Measurements from ENCODE around the gene S100A11.

S100A11 gene

GRCh38 chr1:152000964-152001630, 35.7 kb downstream of the S100A11 start:
- no peak for DNase-seq (ENCODE audit: insufficient read length, low spot score)
- TF ChIP-seq PAX5 (IDR thresholded peaks at IDR 0.05; ENCODE audit: insufficient read depth, low read length, severe bottlenecking) (no peak), POU2F2 (IDR thresholded peaks at IDR 0.05; ENCODE audit: low read depth, low read length) (no peak), POLR2A (IDR thresholded peaks at IDR 0.05; ENCODE audit: low read depth, low read length) (no peak), TAF1 (IDR thresholded peaks at IDR 0.05; ENCODE audit: low read depth, low read length) (no peak)
- FAIRE-seq = no peak

GRCh38 chr1:151998611-151999362, 38.0 kb downstream of the S100A11 start:
- no peak for DNase-seq (ENCODE audit: insufficient read length, low spot score)
- no peak for FAIRE-seq

GRCh38 chr1:151997284-151997570, 39.6 kb downstream of the S100A11 start:
- FAIRE-seq = no peak
- TF ChIP-seq POLR2A (IDR thresholded peaks at IDR 0.05; ENCODE audit: low read depth, low read length) = no peak
- TF ChIP-seq PAX5 (IDR thresholded peaks at IDR 0.05; ENCODE audit: insufficient read depth, low read length, severe bottlenecking) = no peak
- no peak for TF ChIP-seq SPI1 (IDR thresholded peaks at IDR 0.05; ENCODE audit: low read depth, low read length)
- TF ChIP-seq TAF1 (IDR thresholded peaks at IDR 0.05; ENCODE audit: low read depth, low read length) = no peak
- no peak for TF ChIP-seq POU2F2 (IDR thresholded peaks at IDR 0.05; ENCODE audit: low read depth, low read length)
- no peak for TF ChIP-seq POLR2AphosphoS5 (IDR thresholded peaks at IDR 0.05; ENCODE audit: low read depth, low read length)
- no peak for DNase-seq (ENCODE audit: insufficient read length, low spot score)

More at GRCh38 chr1:151998611-151999362, 38.0 kb downstream of the S100A11 start:
- TF ChIP-seq PAX5 (IDR thresholded peaks at IDR 0.05; ENCODE audit: insufficient read depth, low read length, severe bottlenecking) (no peak), TAF1 (IDR thresholded peaks at IDR 0.05; ENCODE audit: low read depth, low read length) (no peak), POU2F2 (IDR thresholded peaks at IDR 0.05; ENCODE audit: low read depth, low read length) (no peak), SPI1 (IDR thresholded peaks at IDR 0.05; ENCODE audit: low read depth, low read length) (no peak), POLR2AphosphoS5 (IDR thresholded peaks at IDR 0.05; ENCODE audit: low read depth, low read length) (no peak), POLR2A (IDR thresholded peaks at IDR 0.05; ENCODE audit: low read depth, low read length) (no peak)

GRCh38 chr1:151995774-151996173, 41.0 kb downstream of the S100A11 start:
- no peak for DNase-seq (ENCODE audit: insufficient read length, low spot score)
- no peak for FAIRE-seq
- no peak for TF ChIP-seq TAF1 (IDR thresholded peaks at IDR 0.05; ENCODE audit: low read depth, low read length)
- no peak for TF ChIP-seq POLR2A (IDR thresholded peaks at IDR 0.05; ENCODE audit: low read depth, low read length)
- TF ChIP-seq SPI1 (IDR thresholded peaks at IDR 0.05; ENCODE audit: low read depth, low read length) = no peak
- no peak for TF ChIP-seq POLR2AphosphoS5 (IDR thresholded peaks at IDR 0.05; ENCODE audit: low read depth, low read length)
- no peak for TF ChIP-seq PAX5 (IDR thresholded peaks at IDR 0.05; ENCODE audit: insufficient read depth, low read length, severe bottlenecking)
- no peak for TF ChIP-seq POU2F2 (IDR thresholded peaks at IDR 0.05; ENCODE audit: low read depth, low read length)

- no peak for DNase-seq (ENCODE audit: insufficient read length, low spot score)
- TF ChIP-seq POLR2A (IDR thresholded peaks at IDR 0.05; ENCODE audit: low read depth, low read length) (no peak), TAF1 (IDR thresholded peaks at IDR 0.05; ENCODE audit: low read depth, low read length) (no peak), POLR2AphosphoS5 (IDR thresholded peaks at IDR 0.05; ENCODE audit: low read depth, low read length) (no peak), POU2F2 (IDR thresholded peaks at IDR 0.05; ENCODE audit: low read depth, low read length) (no peak), PAX5 (IDR thresholded peaks at IDR 0.05; ENCODE audit: insufficient read depth, low read length, severe bottlenecking) (no peak), SPI1 (IDR thresholded peaks at IDR 0.05; ENCODE audit: low read depth, low read length) (no peak)
- FAIRE-seq = no peak
Measured at GRCh38 chr1:151994956-151995355, 41.8 kb downstream of the S100A11 start.

GRCh38 chr1:151993734-151994496, 42.9 kb downstream of the S100A11 start, which contains the start of gene S100A10:
TSS of gene S100A10 (minus strand) at chr1:151993859. CDS start at chr1:151986230, 7,629 bp downstream.
- TF ChIP-seq POLR2A (IDR thresholded peaks at IDR 0.05; ENCODE audit: low read depth, low read length) (no peak), SPI1 (IDR thresholded peaks at IDR 0.05; ENCODE audit: low read depth, low read length) (no peak), POLR2AphosphoS5 (IDR thresholded peaks at IDR 0.05; ENCODE audit: low read depth, low read length) (no peak), TAF1 (IDR thresholded peaks at IDR 0.05; ENCODE audit: low read depth, low read length) (no peak), POU2F2 (IDR thresholded peaks at IDR 0.05; ENCODE audit: low read depth, low read length) (no peak), PAX5 (IDR thresholded peaks at IDR 0.05; ENCODE audit: insufficient read depth, low read length, severe bottlenecking) (no peak)
- peak; percentile 20 for DNase-seq (ENCODE audit: insufficient read length, low spot score)
- FAIRE-seq = no peak

GRCh38 chr1:151993084-151993733, 43.6 kb downstream of the S100A11 start:
- no peak for TF ChIP-seq POLR2A (IDR thresholded peaks at IDR 0.05; ENCODE audit: low read depth, low read length)
- no peak for TF ChIP-seq POU2F2 (IDR thresholded peaks at IDR 0.05; ENCODE audit: low read depth, low read length)
- no peak for TF ChIP-seq PAX5 (IDR thresholded peaks at IDR 0.05; ENCODE audit: insufficient read depth, low read length, severe bottlenecking)
- TF ChIP-seq TAF1 (IDR thresholded peaks at IDR 0.05; ENCODE audit: low read depth, low read length) = no peak
- TF ChIP-seq SPI1 (IDR thresholded peaks at IDR 0.05; ENCODE audit: low read depth, low read length) = no peak
- TF ChIP-seq POLR2AphosphoS5 (IDR thresholded peaks at IDR 0.05; ENCODE audit: low read depth, low read length) = no peak
- FAIRE-seq (no peak), DNase-seq (ENCODE audit: insufficient read length, low spot score) (peak; percentile 17)

- DNase-seq (ENCODE audit: insufficient read length, low spot score) = no peak
- TF ChIP-seq POLR2A (IDR thresholded peaks at IDR 0.05; ENCODE audit: low read depth, low read length) (no peak), PAX5 (IDR thresholded peaks at IDR 0.05; ENCODE audit: insufficient read depth, low read length, severe bottlenecking) (no peak), SPI1 (IDR thresholded peaks at IDR 0.05; ENCODE audit: low read depth, low read length) (no peak), TAF1 (IDR thresholded peaks at IDR 0.05; ENCODE audit: low read depth, low read length) (no peak)
- FAIRE-seq = no peak
Measured at GRCh38 chr1:151992303-151993083, 44.3 kb downstream of the S100A11 start.

Measured in GM12891 (cell line).